DOHH2 (cell line): Measurements from ENCODE around the gene ATP6V0A1.

Source experiments
- H3F3A ChIP-seq: fragments of 200-600 bp; sonication (generic), shearing (Covaris generic); 2 replicates; pipeline ENCODE4 v1.6.0; 2016; ENCODE audit warnings: antibody characterized with exemption, mild to moderate bottlenecking; ENCODE audit not compliant: control insufficient read depth, insufficient read depth
- H3K27ac ChIP-seq: fragments of 200-600 bp; sonication (generic); 2 replicates; pipeline ENCODE4 v1.5.1; 2014; ENCODE audit warnings: low read depth, mild to moderate bottlenecking, low read length, moderate library complexity
- H3K27me3 ChIP-seq: fragments of 200-600 bp; sonication (generic); 2 replicates; pipeline ENCODE4 v1.6.1; 2014; ENCODE audit warnings: mild to moderate bottlenecking, low read length, mixed read lengths; ENCODE audit not compliant: control insufficient read depth
- H3K36me3 ChIP-seq: fragments of 200-600 bp; sonication (generic); 2 replicates; pipeline ENCODE4 v1.6.1; 2014; ENCODE audit warnings: mild to moderate bottlenecking, low read length, moderate library complexity, mixed read lengths; ENCODE audit not compliant: control insufficient read depth
- H3K4me1 ChIP-seq: fragments of 200-600 bp; sonication (generic); 2 replicates; pipeline ENCODE4 v1.6.1; 2014; ENCODE audit warnings: mild to moderate bottlenecking, low read length, mixed read lengths; ENCODE audit not compliant: control insufficient read depth
- H3K4me2 ChIP-seq: fragments of 200-600 bp; sonication (generic); 2 replicates; pipeline ENCODE4 v1.6.0; 2014; ENCODE audit warnings: mild to moderate bottlenecking, low read length, moderate library complexity
- H3K4me3 ChIP-seq: fragments of 200-600 bp; sonication (generic); 2 replicates; pipeline ENCODE4 v1.5.1; 2014; ENCODE audit warnings: mild to moderate bottlenecking, low read length, mixed read lengths
- H3K79me2 ChIP-seq: fragments of 200-600 bp; sonication (generic); 2 replicates; pipeline ENCODE4 v1.6.1; 2014; ENCODE audit warnings: mild to moderate bottlenecking, low read length, mixed read lengths; ENCODE audit not compliant: control insufficient read depth
- H3K9me2 ChIP-seq: fragments of 200-600 bp; sonication (generic); replicated peaks from 2 replicates; pipeline ENCODE4 v1.6.1; 2014; ENCODE audit warnings: mild to moderate bottlenecking, low read length, mixed read lengths; ENCODE audit not compliant: control insufficient read depth
- H3K9me3 ChIP-seq: fragments of 200-600 bp; sonication (generic); 2 replicates; pipeline ENCODE4 v1.6.1; 2014; ENCODE audit warnings: antibody characterized with exemption, low read length, mixed read lengths; ENCODE audit not compliant: control insufficient read depth, insufficient read depth
- H4K20me1 ChIP-seq: fragments of 200-600 bp; sonication (generic); 2 replicates; pipeline ENCODE4 v1.6.0; 2014; ENCODE audit warnings: low read depth, mild to moderate bottlenecking, antibody characterized with exemption, low read length, moderate library complexity; ENCODE audit not compliant: control insufficient read depth, insufficient read depth
- CTCF ChIP-seq: fragments of 200-600 bp; sonication (generic); IDR thresholded peaks from one replicate; pipeline ENCODE4 v1.5.1; 2014; ENCODE audit warnings: antibody characterized with exemption, mild to moderate bottlenecking, low read depth, low read length; ENCODE audit not compliant: poor library complexity, severe bottlenecking
- EZH2phosphoT487 ChIP-seq: fragments of 200-600 bp; sonication (generic); IDR thresholded peaks from 2 replicates; pipeline ENCODE4 v1.6.1; 2017; ENCODE audit warnings: borderline replicate concordance, mild to moderate bottlenecking, antibody characterized with exemption, low read length, moderate library complexity, mixed read lengths

ATP6V0A1 gene

DNA sequence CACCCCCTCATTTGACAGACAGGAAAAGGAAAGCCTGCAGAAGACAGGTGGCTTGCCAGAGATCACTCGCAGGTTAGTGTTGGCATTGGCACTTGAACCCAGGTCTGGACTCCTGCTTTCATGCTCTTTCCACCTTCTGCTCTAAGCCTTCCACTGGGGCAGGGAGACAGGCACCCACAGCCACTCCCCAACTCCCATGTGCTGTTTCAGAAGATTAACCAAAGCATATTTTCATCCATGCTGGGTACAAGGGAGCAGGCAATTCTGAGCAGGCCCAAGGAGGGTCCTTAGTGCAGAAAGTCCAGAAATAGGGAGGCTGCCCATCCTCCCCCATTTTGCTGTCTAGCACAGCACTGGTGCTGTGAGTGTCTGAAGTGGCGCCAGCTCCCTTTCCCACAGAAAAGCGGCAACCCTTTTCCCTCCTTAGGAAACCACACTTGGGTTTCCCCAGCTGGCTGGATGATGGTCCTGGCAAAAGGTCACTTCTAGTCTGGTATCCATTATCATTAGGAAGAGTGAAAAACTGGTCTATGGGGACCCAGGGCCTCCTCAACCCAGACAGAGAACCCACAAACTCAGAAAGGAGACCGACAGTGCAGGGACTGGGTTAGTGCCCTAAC is 33.6 kb upstream of the ATP6V0A1 start:
- H4K20me1 ChIP-seq: 0 out of 2 replicates have a peak, but pooled peaks cover 6% of the 10 kb centered on the region
- no peaks in the 10 kb centered on the region for H3K4me1 ChIP-seq
- H3K27me3 ChIP-seq: peaks cover 65% of the 10 kb centered on the region
- no peaks in the 10 kb centered on the region for H3K79me2 ChIP-seq
- no peaks in the 10 kb centered on the region for H3K36me3 ChIP-seq
- no peak overlapping the region for H3K4me2 ChIP-seq
- no peak overlapping the region for H3K4me3 ChIP-seq
- no peaks in the 10 kb centered on the region for H3K9me2 ChIP-seq
- TF ChIP-seq CTCF (no peak), EZH2phosphoT487 (no peak)
- H3K9me3 ChIP-seq: no peaks in the 10 kb centered on the region
- H3K27ac ChIP-seq: no peak overlapping the region
- no peaks in the 10 kb centered on the region for H3F3A ChIP-seq

DNA sequence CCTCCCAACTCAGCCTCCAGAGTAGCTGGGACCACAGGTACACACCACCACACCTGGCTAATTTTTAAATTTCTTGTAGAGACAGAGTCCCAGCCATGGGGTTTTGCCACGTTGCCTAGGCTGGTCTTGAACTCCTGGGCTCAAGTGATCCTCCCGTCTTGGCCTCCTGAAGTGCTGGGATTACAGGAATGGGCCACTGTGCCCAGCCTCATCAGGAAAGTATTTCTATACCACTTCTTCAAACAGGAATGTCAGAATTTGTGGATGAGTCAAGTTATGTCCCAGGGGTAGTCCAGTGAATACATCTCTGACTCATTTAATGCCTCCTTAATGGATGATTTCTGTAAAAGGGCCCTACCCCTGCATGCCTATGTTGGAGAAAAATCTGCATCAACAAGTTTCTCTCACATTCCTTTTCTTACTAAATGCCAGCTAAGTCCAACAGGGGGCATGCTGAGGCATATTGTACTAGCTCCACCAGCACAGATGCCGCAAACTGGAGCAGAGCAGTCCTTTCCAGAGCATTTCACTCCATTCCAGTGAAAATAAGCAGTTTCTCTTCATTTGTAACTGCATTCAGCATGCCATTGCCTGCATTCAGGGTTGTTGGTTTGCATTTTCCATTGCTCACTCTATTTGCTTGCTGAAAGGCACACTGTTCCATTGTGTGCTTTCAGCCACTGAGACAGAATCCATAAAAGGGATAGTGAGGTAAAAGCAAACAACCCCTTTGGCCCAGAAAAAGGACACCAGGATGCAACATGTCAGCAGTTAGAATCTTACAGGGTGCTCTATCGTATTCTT is 30.3 kb upstream of the ATP6V0A1 start:
- no peak overlapping the region for H3K4me2 ChIP-seq
- no peak overlapping the region for H3K4me3 ChIP-seq
- H3K9me3 ChIP-seq: no peaks in the 10 kb centered on the region
- TF ChIP-seq CTCF: peak; percentile 59
- TF ChIP-seq EZH2phosphoT487: no peak
- peaks cover 52% of the 10 kb centered on the region for H3K27me3 ChIP-seq
- H3K27ac ChIP-seq: no peak overlapping the region
- no peaks in the 10 kb centered on the region for H3F3A ChIP-seq
- H3K79me2 ChIP-seq: no peaks in the 10 kb centered on the region
- no peaks in the 10 kb centered on the region for H3K9me2 ChIP-seq
- no peaks in the 10 kb centered on the region for H3K36me3 ChIP-seq
- H4K20me1 ChIP-seq: 0 out of 2 replicates have a peak, but pooled peaks cover 6% of the 10 kb centered on the region
- H3K4me1 ChIP-seq: no peaks in the 10 kb centered on the region

- H3K79me2 ChIP-seq: no peaks in the 10 kb centered on the region
- H3K9me2 ChIP-seq: no peaks in the 10 kb centered on the region
- H3K36me3 ChIP-seq: no peaks in the 10 kb centered on the region
- no peak overlapping the region for H3K4me3 ChIP-seq
- no peaks in the 10 kb centered on the region for H3K9me3 ChIP-seq
- TF ChIP-seq CTCF: no peak
- no peak for TF ChIP-seq EZH2phosphoT487
- H3F3A ChIP-seq: no peaks in the 10 kb centered on the region
- no peak overlapping the region for H3K4me2 ChIP-seq
- peaks cover 50% of the 10 kb centered on the region for H3K27me3 ChIP-seq
- no peaks in the 10 kb centered on the region for H3K4me1 ChIP-seq
- no peak overlapping the region for H3K27ac ChIP-seq
- 0 out of 2 replicates have a peak, but pooled peaks cover 4% of the 10 kb centered on the region for H4K20me1 ChIP-seq
Measured at GRCh38 chr17:42429726-42430447, 28.8 kb upstream of the ATP6V0A1 start.
